Dedifferentiated amniotic fluid mesenchymal stem cell (primary cell): ENCODE data around the gene SNX12.
"Not testable (repeated sequence)": the region's sequence is repeated elsewhere in the genome, so short reads cannot be mapped to it uniquely, and the experiment has no call there.

Experiments used
- DNase-seq: peaks from one replicate; pipeline ENCODE4 v3.0.0-alpha.2; 2016; ENCODE audit errors: extremely low spot score

The SNX12 gene

DNA sequence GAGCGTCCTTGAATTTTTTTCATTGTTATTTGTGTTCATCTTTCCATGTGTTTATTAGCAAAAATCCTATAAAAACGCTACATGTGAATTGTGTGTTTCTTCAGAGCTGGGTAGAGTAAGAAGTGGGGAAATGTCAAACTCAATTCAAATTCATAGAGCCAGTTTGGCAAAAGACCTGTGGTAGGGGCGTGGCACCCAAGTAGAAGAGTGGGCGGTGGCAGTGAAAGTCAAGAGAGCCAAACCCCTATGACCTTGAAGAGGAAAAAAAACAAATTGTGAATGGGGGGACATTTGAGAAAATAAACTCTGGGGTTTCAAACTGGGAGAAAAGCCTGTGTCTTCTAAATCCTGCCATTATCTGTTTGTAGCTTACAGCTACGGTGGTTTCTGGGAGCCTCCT is 23.1 kb upstream of the SNX12 start:
- no peak for DNase-seq

DNA sequence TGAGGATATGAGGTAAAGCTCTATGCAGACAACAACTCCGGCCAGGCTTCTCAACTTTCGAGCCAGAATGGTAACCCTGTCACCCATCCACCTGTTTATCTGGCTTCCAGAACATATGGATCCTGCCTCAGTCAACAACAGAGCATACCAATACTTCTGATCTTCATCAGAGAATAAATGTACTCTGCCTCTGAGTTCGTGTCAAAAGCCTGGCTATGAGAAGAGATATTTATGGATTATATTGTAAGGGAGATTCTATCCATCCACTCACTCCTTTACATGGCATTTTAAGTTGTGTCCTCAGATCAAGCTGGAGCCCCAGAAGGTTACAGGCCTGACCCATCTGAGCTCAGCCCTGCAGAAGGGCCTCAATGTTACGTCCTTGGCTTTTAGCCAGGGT is 17.8 kb upstream of the SNX12 start:
- no peak for DNase-seq

DNA sequence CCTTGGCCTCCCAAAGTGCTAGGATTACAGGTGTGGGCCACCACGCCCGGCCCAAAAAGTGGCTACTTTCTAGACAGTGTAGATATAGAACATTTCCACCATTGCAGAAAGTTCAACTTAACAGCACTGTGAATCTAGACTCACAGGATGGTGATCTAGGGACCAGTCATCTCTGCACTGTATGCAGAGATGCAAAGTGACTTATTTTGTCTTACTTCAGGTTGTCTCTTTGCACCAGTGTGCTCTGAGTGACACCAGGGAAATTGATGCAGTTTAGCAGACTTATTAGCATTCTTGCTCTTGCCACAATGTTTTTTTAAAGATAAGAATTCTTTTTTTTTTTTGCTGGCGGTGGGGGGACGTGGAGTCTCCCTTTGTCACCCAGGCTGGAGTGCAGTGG is 14.7 kb upstream of the SNX12 start:
- DNase-seq: no peak

DNA sequence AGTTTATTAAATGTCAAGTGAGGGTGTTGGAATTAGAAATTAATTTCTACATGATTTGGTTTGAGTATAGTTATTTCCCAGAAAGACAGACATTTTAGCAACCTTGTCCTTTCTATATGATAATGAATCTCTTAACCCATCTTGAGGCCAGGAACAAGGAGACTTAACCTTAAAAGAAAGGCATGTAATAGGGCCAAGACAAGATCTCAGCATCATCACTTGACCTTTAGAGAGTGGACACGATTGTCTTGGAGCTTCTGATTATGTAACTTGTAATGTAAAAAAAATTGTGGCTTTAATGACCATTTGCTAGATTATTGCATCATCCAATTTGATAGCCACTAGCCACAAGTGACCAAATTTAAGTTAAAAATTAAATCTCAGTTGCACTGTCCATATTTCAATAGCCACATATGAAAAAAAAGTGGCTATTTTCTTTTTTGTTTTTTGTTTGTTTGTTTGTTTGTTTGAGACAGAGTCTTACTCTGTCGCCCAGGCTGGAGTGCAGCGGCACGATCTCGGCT is 14.1 kb upstream of the SNX12 start:
- no peak for DNase-seq

DNA sequence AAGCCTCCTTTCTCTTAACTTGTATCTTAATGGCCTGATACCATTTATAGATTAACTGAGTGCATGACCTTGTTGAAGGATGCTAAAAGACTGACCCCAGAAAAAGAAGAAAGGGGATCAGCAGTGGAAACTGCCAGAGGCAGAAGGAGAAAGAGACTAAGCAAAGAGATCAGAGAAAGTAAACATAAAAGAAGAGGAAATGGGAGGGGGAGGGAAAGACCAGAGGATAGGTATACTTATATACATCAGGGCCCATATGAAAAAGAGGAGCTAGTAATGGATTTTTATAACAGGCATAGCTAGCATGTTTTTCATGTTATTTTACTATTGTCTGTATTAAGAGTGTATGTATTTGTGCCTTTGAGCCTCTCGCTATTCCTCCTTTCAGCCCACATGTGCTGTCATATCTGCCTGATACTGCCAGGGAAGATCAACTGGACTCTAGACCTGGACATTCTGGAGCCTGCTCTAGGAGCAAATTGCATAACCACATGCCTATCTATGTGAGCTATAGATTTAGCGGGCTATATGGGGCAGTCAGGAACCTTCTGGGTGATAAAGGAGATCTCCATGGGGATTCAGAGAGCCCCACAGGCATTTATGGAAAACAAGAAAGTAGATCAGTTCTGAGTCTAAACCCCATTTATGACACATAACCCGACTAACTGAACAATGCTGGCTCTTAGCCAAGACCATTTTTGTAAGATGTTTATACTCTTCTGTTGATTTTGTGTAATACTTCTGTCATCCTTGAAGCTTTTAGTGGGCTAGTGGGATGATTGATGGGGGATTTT is 13.4 kb upstream of the SNX12 start:
- DNase-seq: no peak

DNA sequence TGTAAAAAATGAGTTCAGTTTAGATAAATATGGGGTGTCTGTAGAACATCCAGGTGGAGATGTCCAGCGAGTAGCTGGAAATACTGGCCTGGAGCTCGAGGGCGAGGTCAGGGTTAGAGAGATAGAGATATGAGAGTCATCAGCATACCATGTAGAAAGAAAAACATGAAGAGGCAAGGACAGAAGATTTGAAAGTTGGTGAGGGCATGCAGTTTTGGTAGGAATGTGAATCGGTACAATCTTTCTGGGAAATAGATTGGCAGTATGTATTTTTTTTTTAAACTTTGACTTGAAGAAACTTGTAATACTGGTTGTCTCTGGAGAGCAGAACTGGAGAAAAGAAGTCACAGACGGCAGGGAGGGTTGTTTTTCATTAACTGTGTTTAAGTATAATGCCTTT is 2.4 kb upstream of the SNX12 start:
- DNase-seq: no peak

DNA sequence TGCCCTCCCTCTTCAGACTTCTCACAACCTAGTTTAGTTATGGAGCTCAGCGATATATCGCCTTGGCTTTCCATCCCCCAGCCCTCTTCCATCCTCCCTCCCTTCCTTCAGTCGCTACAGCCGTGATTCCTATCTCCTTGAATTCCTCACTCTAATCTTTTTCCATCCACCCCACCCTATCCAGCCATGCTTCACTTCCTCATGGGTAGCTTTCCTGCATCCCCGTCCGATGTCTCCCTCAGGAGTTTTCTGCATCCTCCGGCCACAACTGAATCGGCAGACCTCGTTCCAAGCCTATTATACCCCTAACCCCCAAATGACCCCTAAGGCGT is 456 bp downstream of the SNX12 start:
- no peak for DNase-seq

DNA sequence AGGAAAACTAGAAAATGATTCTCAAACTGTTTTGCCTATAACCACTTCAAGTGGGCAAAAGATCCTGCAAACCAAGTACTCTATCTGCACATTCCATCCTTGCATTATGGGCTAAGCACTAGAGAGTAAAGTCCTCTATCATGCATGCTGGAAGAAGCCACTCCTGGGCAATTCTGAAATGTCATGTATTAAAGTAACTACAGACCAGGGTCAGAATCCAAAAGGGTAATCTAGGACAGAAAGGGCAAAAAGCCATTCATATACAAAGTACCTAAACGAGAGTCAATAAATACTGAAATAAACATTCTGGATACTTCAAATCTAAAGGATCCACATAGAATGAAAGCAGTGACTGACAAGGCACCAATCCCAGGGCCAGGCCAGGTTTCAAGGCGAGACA is 1.0 kb downstream of the SNX12 start:
- no peak for DNase-seq

DNA sequence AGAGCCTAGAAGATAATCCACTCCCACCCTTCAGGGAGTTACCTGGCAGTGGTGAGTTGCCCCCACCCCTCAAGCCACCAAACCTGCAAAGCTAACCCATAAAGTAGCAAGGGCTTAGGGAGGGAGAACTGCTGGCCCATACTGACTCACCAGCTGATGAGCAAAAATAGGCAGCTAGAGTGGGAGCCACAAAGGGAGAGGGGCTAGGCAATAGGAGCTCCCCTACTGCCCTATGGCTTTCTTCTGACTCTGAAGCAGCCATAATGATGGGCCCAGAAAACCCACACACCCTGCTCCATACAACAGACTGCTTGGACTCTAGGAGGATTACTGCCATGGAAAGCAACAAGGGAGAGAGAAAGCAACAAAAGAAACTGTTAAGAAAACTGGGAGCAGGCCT is 8.0 kb downstream of the SNX12 start:
- no peak for DNase-seq

DNA sequence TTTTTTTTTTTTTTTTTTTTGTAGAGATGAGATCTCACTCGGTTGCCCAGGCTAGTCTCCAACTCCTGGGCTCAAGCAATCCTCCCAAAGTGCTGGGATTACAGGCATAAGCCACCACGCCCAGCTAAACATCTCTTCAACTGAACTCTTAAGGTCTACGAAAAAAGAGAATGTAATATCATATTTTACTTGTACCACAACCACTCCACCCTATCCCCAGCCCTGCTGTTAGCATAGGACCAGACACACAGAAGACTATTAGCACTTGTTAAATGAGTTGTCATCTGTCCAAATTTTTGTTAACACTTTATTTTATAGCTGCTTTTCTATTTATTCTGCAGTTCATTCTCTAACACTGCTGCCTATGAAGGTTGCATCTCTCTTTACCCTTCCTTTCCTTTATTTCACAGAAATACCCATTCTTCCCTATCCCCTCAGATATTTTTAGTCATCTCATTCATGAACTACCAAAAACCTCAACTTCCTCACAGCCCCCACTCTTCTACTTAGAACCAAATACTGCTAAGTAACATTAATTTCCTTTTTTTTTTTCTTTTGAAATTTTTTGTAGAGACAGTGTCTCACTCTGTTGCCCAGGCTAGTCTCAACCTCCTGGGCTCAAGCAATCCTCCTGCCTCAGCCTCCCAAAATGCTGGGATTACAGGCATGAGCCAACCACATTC is 10.1 kb downstream of the SNX12 start:
- DNase-seq: no peak

DNA sequence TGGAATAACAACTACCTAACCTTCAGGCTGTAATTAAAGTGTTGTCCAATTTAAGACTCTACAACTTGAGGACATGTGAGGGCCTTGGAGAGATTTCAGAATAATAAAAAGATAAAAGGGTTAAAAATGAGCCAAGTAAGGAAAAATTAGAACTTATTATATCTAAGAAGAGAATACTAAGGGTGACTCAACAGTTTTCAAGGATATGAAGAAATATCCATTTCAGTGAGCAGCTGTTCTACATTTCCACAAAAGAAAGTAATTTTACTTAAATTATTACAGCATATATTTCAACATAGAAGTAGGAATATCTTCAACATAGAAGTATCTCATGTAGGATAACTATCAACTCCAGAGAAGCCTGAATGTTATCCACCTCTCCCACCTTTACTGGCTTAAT is 11.3 kb downstream of the SNX12 start:
- peak; percentile 59 for DNase-seq

DNA sequence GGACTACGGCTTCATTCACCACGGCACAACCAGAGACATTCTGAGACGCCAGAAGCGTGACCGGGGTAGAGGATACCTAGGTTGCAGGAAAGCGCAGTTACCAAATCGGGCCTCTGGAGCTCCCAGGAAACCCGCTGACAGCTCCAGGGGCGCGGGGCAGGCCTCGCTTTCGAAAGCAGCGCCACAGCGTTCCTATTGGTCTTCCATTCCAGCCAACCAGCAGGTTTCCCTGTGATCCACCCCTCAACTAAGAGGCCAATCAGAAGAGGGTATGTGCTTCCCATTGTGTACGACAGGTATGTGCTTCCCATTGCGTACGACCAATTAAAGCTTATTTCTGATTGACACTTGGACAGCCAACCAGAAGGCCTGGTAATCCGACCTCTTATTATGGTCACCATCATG is 14.9 kb downstream of the SNX12 start:
- DNase-seq: no peak

DNA sequence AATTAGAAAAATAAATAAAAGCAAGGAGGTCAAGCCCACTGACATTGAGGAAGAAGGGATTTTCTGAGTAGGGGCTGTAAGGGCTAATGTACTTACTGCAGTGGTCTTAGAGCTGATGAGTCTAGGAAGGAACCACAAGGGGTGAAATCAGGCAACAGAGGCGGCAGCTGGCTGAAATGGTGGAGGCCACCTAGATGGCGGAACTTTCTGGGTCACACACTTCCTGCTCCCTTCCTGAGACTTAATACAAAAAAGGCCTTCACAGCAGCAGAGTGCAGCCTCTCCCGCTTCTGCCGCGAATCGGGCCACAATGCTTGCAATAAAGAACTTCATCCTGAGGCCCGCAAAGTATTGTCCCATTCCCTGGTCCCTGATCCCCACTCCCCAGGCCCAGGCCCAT is 15.4 kb downstream of the SNX12 start:
- DNase-seq: no peak

DNA sequence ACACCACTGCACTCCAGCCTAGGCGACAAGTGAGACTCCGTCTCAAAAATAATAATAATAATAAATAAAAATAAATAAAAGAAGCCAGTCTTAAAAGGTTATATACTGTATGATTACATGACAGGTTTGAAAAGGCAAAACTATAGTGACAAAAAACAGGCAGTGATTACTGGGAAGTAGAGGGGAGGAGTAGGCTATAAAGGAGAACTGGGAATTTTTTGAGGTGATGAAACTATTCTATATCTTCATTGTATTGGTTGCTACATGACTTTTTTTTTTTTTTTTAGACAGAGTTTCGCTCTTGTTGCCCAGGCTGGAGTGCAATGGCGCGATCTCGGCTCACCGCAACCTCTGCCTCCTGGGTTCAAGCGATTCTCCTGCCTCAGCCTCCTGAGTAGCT is 20.2 kb downstream of the SNX12 start:
- not testable (repeated sequence) for DNase-seq

DNA sequence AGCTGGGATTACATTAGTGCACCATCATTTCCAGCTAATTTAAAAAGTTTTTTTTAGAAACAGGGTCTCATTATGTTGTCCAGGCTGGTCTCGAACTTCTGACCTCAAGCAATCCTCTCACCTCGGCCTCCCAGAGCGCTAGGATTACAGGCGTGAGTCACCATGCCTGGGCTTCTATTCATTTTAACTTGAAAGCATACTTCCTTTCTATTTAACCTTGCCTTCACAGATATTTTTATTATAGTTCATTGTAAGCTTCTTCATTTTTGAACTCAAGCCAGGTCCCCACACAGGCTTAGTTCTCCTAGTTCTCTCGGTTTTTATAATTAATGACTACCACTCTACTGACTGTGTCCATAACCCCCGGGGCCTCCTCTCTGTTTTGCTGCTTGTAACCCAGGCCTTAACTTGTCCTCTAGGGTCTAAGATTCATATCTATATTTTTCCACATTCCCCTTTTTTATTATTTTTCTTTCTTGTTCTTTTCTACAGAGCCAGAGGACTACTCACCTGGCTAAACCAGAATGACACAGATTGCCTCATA is 50.7 kb downstream of the SNX12 start:
- no peak for DNase-seq
